ENCODE data around the gene CAMK2G. TPM values are rescaled to one million over a fixed set of nuclear protein-coding genes. Genes with fewer than 3 reads are reported as not detected.
"Not testable (repeated sequence)": the region's sequence is repeated elsewhere in the genome, so short reads cannot be mapped to it uniquely, and the experiment has no call there.

CAMK2G gene
- total RNA-seq, 1 donor from 2014 or later: 11.7 TPM

DNA sequence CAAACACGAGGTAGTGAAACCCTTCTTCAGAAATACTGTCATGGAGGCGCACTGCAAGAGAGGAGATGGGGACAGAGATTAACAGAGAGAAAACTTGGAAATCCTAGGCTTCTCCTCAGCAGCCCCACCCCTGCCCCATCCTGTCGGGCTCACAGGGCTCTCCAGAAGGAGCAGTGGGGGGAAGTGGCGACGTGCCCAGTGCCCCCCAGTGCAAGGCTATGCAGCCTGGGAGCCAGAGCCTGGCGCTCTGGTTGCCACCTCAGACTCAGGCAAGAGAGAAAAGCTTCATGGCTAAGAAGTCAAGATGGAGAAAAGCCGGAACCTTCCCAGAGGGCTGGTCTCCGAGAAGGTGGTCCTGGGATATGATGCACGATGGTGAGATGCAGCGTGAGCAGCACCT, 21.2 kb downstream of the CAMK2G start:
- DNase-seq (ENCODE audit: missing footprints) (no peak), ATAC-seq (no peak)
- intact Hi-C loops (cut with DNase I): no loop called here

DNA sequence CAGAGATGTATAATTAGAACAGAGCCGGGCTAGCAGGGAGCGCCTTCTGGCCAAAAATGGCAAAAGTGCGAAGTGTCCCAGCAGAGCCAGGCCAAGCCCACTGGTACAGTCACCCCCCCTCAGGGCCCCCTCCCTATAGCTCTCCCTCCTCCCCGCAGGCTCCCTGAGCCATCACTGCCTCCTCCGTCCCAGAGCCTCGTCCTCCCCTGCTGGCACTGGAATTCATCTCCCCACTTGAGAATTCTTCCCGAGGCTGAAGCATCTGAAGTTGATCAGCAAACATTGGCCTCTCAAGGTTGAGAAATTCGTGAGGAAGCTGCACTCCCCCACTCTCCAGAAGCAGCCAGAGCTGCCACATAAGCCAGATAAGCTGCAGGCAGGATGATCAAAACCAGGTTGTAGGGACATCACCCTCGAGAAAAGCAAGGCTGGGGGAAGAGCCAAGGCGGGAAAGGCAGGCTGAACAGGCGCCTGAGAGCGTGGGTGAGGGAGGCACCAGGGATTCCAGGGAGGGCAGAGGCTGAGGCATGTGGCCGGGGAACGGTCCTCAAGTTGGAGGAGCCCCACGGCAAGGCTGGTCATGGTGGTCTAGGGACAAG, 23.4 kb downstream of the CAMK2G start:
- intact Hi-C loops (cut with DNase I): no loop called here
- ATAC-seq (peak; percentile 29), DNase-seq (ENCODE audit: missing footprints) (no peak)

DNA sequence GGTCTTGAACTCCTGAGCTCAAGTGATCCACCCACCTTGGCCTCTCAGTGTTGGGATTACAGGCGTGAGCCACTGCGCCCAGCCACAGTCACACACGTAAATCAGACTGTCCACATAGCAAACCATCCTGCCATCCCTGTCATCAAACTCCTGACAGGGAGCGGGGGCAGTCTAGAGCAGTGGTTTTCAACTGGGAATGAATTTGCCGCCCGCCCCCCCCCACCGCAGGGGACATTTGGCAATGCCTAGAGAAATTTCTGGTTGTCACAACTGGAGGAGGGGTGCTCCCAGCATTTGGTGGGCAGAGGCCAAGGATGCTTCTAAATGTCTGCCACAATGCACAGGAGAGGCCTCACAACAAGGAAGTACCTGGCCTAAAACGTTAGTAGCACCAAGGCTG, 24.1 kb downstream of the CAMK2G start:
- no peak for DNase-seq (ENCODE audit: missing footprints)
- ATAC-seq: no peak
- intact Hi-C loops (cut with DNase I): no loop called here

DNA sequence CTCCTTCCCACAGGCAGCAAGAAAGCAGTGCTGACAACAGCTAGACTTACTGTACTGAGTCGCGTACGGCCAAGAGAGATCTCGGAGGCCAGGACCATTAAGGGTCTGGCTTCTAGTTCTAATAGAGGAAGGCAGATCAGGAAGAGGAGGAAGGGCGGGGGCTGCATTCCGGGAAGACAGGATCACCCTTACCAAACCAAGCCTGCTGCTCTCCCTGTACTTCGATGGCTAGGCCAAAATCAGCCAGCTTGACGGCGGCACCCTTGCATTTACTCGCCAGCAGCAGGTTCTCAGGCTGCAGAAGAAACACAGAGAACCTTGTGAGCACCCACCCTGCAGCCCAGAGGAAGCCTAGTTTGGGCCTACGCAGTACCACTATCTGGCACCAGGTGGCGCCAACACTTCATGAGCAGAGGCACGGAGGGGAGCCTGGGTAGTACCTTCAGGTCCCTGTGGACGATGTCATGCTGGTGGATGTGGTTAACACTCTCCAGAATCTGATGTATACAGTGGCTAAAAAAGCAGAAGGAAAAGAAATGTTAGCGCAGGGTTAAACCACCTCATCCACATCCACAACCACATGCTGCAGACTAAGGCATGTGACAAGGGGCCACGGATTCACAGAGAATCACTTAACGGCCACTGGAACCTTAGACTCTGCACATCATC, 25.4 kb downstream of the CAMK2G start:
- ATAC-seq: peak; percentile 83
- intact Hi-C loops (cut with DNase I): loop anchor here (1.0 to 2.0 kb wide), 2 partner anchors 30 to 92 kb away; no protein-coding TSS in a partner anchor
- DNase-seq (ENCODE audit: missing footprints): peak; percentile 89

DNA sequence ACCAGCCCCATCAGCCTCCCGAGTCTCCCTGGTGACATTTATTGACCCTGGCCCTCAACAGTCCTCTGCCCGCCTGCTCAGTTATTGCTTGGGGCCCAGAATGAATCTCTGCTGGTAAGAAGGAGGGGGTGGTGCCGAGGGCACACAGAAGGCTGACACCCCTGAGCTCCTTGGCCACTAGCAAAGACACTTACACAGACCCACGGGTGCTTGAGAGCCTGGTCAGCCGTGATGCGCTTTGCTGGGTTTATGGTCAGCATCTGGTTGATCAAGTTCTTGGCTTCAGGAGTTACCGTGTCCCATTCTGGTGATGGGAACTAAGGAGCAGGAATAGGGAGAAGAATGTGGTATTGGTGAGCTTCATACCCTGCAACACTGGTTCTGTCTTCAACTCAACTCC, 27.3 kb downstream of the CAMK2G start:
- intact Hi-C loops (cut with DNase I): no loop called here
- DNase-seq (ENCODE audit: missing footprints) (no peak), ATAC-seq (no peak)

DNA sequence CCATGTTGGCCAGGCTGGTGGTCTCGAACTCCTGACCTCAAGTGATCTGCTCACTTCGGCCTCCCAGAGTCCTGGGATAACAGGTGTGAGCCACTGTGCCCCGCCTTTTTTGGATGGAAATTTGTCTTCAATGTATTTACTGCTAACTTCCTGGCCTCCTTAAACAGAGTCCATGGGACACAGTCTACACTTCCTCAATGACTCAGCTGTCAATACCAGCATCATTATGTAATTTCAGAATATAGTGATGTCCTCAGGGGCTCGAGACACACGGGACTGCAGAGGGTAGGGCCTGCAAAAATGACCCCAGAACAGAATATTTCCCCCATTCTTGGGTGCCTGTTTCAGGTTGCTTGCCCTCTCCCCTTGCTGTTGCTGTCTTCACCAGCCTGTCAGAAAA, 31.1 kb downstream of the CAMK2G start:
- DNase-seq (ENCODE audit: missing footprints) (no peak), ATAC-seq (no peak)
- intact Hi-C loops (cut with DNase I): no loop called here

DNA sequence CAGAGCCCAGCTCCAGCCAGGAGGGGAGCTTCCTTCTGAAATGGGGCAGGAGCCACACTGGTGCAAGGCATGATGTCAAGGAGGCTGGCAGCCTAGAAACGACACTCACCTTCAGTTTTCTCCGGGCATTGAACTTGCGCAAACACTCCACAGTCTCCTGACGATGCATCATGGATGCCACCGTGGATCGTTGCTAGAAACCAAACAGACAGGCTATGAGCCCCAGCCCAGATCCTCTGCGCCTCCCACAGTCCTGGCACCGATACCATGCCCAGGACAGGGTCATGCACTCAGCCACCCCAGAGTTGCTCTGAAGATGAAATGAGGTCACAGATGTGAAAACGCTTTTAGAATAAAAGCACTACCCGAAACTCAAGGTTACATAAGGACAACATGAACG, 32.0 kb downstream of the CAMK2G start:
- intact Hi-C loops (cut with DNase I): no loop called here

DNA sequence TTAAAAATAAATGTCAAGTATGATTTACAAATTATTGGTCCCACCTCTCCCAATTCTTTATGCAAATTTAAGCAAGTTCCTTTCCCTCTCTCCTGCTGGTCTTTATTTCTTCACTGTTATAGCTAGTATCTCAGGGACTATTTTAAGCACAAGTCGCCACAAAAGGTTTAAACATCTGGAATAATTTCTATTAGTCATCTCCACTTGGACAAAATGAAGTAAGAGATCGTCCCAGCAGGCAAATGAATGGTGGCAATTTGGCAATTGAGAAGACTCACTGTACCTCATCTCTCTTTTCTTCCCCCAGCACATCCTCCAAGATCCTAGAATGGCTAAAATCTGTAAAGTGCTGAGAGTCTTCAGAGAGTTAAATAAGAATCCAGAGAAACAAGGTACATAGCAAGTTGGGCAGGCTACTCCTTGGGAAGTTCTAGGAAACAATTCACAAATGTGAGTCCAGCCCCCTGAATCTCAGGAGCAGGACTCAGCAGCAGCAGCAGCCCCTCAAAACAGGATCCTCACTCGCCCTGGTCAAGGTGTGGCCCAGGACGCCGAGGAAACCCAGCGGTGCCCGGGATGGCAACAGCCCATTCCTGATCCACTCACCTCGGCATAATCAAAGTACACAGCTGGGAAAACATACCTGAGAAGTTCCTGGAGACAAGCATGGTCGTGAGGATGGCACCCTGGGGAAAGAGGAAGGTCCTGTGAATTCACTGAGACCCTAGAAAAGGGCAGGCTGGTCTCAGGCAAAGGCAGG, 32.6 kb downstream of the CAMK2G start:
- DNase-seq (ENCODE audit: missing footprints) (no peak), ATAC-seq (no peak)
- intact Hi-C loops (cut with DNase I): no loop called here

More for the DNA sequence above, 32.0 kb downstream of the CAMK2G start:
- ATAC-seq (no peak), DNase-seq (ENCODE audit: missing footprints) (no peak)

DNA sequence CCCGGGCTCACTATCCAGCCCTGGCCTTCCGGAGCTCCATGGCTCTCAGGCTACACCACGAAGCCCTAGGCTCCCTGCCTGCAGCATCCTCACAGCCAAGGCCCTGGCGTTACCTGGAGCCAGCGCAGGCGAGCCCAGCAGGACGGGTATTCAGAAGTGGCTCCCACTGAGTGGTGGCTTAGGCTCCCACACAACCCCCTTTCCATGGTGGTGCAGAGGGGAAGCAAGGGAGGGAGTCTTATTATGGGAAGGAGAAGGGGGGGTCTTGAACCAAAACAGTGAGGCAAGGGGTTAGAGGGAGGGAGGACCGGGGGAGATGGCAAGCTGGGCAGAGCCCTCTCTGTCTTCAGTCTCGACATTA, 33.3 kb downstream of the CAMK2G start:
- intact Hi-C loops (cut with DNase I): no loop called here
- no peak for DNase-seq (ENCODE audit: missing footprints)
- no peak for ATAC-seq

DNA sequence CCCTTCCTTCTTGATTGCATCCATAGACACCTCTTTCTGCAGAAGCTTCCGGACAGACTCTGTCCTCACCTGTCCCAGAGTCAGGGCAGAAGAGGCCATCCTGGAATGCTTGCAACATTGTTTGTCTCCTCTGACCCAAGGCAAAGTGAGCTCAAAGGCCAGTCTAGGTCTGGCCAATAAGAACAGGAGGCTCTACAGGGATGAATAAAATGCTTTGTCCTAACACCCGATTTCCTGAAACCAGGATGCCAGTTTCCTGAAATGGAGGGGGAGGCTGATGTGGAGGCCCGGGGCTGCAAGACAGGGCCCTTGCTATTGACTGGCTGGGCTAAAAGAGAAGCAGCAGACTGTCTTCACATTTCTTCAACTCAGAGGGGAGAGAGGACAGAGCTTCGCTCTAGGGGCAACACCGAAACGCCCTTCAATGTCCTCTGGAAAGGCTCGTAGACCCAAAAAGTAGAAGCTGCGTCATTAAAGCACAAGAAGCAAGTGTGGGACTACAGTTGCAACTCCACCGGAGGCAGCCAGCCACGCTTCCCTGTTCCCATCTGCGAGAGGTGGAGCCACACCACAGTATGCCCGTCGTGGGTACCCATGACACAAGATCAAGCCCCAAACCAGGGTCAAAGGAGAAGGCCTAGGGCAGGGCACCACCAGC, 33.8 kb downstream of the CAMK2G start:
- DNase-seq (ENCODE audit: missing footprints): no peak
- no peak for ATAC-seq
- intact Hi-C loops (cut with DNase I): no loop called here

DNA sequence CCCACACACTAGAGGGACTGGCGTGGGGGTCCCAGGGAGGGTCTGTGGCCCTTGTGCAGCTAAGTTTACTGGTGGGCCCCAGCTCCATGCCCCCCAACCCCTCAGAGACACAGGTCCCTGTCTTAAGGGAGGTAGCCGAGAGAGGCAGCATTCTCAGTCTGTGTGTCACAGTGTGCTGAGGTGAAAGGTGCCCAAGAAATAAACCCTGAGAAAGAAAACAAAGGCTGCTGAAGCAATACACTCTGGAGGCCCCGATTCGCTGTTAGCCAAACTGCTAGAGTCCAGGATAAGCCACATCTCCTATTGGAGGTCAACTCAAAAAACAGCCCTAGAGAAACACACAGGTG, 34.3 kb downstream of the CAMK2G start:
- intact Hi-C loops (cut with DNase I): no loop called here
- no peak for ATAC-seq
- DNase-seq (ENCODE audit: missing footprints): no peak

DNA sequence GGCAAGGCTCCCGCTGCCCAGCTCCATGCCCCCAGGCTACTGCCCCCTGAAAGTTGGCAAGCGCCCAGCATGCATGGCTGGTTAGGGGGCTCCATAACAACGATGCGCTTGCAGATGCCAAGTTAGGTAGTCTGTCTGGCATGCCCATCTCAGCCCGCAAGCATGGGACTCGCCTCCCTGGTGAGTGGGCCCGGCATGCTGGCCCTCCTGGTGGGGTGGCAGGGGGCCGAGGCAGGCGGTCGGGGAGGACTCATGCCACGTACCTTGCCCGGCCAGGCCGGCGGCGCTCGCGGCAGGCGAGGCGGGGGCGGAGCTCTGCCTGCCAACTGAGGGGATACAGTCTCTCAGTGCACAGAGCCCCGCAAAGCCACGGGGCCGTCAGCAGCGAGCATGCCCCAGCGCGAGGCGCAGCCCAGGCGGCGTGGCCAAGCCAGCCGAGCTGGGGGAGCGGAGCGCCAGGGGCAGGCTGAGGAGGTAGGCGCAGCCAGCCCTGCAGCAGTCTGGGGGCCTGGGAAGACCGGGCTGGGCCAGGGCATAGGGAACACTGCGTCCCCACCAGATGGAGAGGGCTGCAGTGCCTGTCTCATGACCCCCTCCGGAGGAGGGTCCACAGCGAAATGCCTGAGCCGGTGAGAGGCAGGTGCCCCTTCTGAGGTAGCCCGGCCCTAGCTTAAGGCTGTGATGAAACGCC, 34.9 kb downstream of the CAMK2G start:
- intact Hi-C loops (cut with DNase I): no loop called here
- DNase-seq (ENCODE audit: missing footprints): no peak
- no peak for ATAC-seq

DNA sequence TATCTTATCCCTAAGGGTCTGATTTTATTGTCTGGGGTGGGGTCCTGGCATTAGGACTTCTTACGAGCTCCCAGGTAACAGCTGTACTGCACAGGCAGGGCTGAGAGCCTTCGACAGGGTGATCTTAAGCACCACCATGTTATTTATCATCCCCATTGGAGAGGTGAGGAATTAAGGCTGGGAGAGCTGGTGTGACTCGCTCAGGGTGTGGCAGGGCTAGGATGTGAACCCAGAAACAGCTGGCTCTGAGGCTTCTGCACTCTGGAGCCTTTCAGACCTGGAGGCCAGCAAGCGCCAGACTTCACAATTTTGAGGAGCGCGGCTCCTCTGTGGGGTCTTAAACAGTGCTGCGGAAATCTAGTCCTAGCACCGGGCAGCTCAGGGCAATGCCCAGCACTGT, 35.5 kb downstream of the CAMK2G start:
- DNase-seq (ENCODE audit: missing footprints) (no peak), ATAC-seq (no peak)
- intact Hi-C loops (cut with DNase I): no loop called here

DNA sequence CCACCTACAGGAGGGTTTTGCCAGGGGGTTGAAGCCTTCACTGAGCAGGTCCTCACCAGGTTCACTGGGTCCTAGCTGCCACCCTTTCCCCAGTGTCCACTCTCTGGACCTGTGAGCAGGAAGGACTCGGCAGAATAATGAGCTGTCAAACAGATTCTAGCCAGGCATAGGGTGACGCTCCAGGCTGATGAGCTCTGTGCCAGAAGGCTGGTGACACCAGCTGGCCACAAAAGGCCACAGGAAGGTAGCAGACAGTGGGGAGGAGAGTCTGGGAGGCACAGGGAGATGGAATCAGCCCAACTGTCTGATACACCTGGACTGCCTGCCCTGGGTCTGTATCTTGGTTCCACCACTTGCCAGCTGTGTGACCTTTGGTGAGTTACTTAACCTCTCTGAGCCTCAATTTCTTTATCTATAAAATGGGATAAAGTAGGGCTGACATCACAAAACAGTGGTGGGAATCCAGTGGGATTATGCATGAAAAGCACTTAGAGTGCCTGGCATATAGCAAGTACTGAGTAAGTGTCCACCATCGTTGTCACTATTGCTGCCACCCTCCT, 36.3 kb downstream of the CAMK2G start:
- DNase-seq (ENCODE audit: missing footprints): no peak
- ATAC-seq: no peak
- intact Hi-C loops (cut with DNase I): no loop called here

DNA sequence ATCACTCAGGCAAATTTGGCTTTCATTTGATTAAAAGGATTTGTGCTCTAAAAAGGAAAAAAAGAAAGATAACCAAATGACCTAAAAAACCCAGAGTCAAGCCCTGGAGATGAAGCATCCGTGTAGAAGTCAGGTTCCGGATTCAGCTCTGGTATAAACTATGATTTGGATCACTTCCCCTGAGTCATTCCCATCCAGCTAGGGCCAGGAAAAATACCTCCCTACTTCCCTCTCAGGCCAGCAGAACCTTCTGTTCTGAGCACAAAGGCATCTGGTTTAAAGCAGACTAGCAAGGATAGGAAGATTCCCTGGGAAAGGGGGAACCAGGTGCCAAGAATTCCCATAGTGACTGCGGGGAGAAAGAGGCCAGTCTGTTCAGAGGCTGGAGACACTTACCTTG, 37.3 kb downstream of the CAMK2G start:
- ATAC-seq (no peak), DNase-seq (ENCODE audit: missing footprints) (no peak)
- intact Hi-C loops (cut with DNase I): no loop called here

DNA sequence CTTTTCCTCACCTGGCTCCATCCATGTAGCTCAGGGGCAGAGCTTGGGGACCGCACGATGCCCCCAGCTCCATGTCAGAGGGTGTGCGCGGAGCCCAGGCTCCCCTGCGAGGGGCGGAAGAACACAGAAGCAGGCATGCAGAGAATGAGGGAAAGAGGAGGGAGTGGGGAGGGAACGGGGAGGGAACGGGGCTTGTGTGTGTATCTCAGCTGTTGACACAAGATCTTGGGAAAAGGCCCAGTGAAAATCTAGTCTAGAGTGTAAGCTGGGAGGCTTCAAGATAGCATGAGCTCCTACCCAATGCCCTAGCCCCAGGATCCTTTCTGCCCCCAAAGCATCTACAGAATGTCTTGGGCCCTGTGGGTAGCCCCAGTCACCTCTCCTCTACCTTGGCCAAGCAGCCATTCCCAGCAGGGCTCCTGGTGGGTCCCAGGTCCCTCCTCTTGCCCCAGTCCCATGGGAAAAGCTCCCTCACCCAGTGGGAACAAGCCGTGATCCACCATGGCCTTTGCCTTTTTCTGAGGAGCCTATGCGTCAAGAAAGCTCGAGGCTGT, 37.9 kb downstream of the CAMK2G start:
- no peak for ATAC-seq
- no peak for DNase-seq (ENCODE audit: missing footprints)
- intact Hi-C loops (cut with DNase I): no loop called here

DNA sequence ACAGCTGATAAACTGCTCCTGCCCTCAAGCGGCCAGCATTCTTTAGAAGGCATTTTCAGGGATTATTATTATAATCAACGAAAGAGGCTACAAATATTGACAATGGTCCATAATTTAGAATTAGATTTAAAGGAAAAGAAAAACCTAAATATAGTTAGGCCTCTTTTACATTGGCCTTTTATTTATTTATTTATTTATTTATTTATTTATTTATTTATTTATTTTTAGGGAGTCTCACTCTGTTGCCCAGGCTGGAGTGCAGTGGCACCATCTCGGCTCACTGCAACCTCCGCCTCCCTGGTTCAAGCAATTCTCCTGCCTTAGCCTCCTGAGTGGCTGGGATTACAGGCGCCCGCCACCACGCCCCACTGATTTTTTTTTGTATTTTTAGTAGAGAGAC, 45.3 kb downstream of the CAMK2G start:
- DNase-seq (ENCODE audit: missing footprints); intact Hi-C loops (cut with DNase I); ATAC-seq: not testable (repeated sequence)

DNA sequence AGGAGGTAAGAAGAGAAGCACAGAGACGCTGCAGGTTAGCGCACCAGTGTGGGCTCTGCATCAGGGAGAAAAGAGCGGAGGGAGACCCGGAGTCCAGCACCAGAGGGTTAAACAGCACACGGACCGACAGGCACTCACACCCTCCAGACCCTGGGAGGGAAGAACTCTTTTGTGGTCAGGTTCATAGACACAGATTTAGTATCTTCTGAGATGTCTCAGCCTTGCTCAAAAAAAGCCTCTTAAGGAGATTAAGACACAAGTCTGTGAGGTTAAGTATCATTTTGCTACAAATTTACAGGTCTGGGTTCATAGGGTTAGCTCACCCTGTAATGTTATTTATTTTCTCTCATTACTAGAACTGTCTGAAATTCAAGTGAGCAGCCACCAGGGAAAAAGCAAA, 46.2 kb downstream of the CAMK2G start:
- DNase-seq (ENCODE audit: missing footprints) (no peak), ATAC-seq (no peak)
- intact Hi-C loops (cut with DNase I): no loop called here
